Measurements from ENCODE around the gene AFAP1L2. TPM values are rescaled to one million over a fixed set of nuclear protein-coding genes. Genes with fewer than 3 reads are reported as not detected.

Gene AFAP1L2
- polyA plus RNA-seq, 1 donor from 2014 or later = 0.88 TPM

DNA sequence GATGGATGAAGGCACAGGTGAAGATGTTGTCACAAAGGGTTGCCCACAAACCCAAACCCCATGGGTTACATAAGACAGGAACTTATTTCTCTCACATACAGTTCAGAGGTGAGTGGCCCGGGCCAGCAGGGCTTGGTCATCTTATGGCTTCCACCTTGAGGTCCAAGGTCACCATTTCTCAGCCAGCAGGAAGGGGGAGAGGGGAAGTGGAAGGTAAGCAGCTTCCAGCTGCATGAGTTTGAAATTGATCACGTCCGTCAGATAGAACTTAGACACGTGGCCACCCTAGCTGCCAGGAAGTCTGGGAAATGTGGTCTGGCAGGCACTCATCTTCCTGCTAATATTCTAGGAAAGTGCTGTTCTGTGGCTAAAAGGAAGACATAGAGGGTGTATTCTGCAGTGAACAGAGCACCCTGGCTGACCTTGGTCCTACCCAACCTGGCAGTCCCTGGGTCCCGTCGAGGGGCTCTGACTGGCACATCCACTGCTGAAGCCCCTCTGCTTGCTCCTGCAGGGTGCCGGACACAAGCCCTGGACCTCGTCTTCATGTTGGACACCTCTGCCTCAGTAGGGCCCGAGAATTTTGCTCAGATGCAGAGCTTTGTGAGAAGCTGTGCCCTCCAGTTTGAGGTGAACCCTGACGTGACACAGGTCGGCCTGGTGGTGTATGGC is 115.7 kb downstream of the AFAP1L2 start:
- Histone ChIP-seq H3K9ac (ENCODE audit: low read length) (no peak overlapping the region), H3K4me2 (ENCODE audit: low read length) (no peak overlapping the region), H4K20me1 (ENCODE audit: insufficient read depth) (no peaks in the 10 kb centered on the region), H3K27me3 (ENCODE audit: insufficient read depth, low read depth, low read length) (no peaks in the 10 kb centered on the region), H3K27ac (ENCODE audit: low read length) (no peak overlapping the region), H3K9me2 (ENCODE audit: insufficient read depth, low read length) (no peaks in the 10 kb centered on the region), H2AFZ (ENCODE audit: low read depth, low read length) (no peak overlapping the region), H3K79me2 (replicated peaks; ENCODE audit: insufficient read depth, low read length) (no peaks in the 10 kb centered on the region), H3K36me3 (ENCODE audit: insufficient read depth, low read length) (no peaks in the 10 kb centered on the region), H3K9me3 (ENCODE audit: low read length) (no peaks in the 10 kb centered on the region), H3F3A (ENCODE audit: insufficient read depth, low read length, poor library complexity, severe bottlenecking) (no peaks in the 10 kb centered on the region), H3K4me3 (ENCODE audit: low read length) (no peak overlapping the region)
- TF ChIP-seq EZH2 (IDR thresholded peaks at IDR 0.05; ENCODE audit: borderline replicate concordance, insufficient read depth, low read length, poor library complexity, severe bottlenecking) = no peak
- TF ChIP-seq EP300 (conservative IDR thresholded peaks at IDR 0.05; ENCODE audit: poor library complexity, severe bottlenecking) = no peak
- TF ChIP-seq, protein P1, sequence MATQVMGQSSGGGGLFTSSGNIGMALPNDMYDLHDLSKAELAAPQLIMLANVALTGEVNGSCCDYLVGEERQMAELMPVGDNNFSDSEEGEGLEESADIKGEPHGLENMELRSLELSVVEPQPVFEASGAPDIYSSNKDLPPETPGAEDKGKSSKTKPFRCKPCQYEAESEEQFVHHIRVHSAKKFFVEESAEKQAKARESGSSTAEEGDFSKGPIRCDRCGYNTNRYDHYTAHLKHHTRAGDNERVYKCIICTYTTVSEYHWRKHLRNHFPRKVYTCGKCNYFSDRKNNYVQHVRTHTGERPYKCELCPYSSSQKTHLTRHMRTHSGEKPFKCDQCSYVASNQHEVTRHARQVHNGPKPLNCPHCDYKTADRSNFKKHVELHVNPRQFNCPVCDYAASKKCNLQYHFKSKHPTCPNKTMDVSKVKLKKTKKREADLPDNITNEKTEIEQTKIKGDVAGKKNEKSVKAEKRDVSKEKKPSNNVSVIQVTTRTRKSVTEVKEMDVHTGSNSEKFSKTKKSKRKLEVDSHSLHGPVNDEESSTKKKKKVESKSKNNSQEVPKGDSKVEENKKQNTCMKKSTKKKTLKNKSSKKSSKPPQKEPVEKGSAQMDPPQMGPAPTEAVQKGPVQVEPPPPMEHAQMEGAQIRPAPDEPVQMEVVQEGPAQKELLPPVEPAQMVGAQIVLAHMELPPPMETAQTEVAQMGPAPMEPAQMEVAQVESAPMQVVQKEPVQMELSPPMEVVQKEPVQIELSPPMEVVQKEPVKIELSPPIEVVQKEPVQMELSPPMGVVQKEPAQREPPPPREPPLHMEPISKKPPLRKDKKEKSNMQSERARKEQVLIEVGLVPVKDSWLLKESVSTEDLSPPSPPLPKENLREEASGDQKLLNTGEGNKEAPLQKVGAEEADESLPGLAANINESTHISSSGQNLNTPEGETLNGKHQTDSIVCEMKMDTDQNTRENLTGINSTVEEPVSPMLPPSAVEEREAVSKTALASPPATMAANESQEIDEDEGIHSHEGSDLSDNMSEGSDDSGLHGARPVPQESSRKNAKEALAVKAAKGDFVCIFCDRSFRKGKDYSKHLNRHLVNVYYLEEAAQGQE (IDR thresholded peaks at IDR 0.05; ENCODE audit: borderline replicate concordance) = no peak
- no peak for TF ChIP-seq POLR2AphosphoS5 (IDR thresholded peaks at IDR 0.05)
- no peak for TF ChIP-seq RAD21 (conservative IDR thresholded peaks at IDR 0.05)
- TF ChIP-seq MXI1 (conservative IDR thresholded peaks at IDR 0.05; ENCODE audit: poor library complexity, severe bottlenecking) = no peak
- TF ChIP-seq SMC3 (conservative IDR thresholded peaks at IDR 0.05; ENCODE audit: poor library complexity) = no peak
- no peak for TF ChIP-seq CTCF (IDR thresholded peaks at IDR 0.05; ENCODE audit: poor library complexity, severe bottlenecking)
- no peak for TF ChIP-seq TAF1 (IDR thresholded peaks at IDR 0.05; ENCODE audit: low read depth)

- Histone ChIP-seq H2AFZ (ENCODE audit: low read depth, low read length) (no peak overlapping the region), H3K4me2 (ENCODE audit: low read length) (no peak overlapping the region), H3K9me3 (ENCODE audit: low read length) (no peaks in the 10 kb centered on the region), H3K4me3 (ENCODE audit: low read length) (no peak overlapping the region), H3K9ac (ENCODE audit: low read length) (no peak overlapping the region), H3K27ac (ENCODE audit: low read length) (no peak overlapping the region), H3F3A (ENCODE audit: insufficient read depth, low read length, poor library complexity, severe bottlenecking) (no peaks in the 10 kb centered on the region), H3K36me3 (ENCODE audit: insufficient read depth, low read length) (no peaks in the 10 kb centered on the region), H4K20me1 (ENCODE audit: insufficient read depth) (no peaks in the 10 kb centered on the region), H3K27me3 (ENCODE audit: insufficient read depth, low read depth, low read length) (no peaks in the 10 kb centered on the region), H3K79me2 (replicated peaks; ENCODE audit: insufficient read depth, low read length) (no peaks in the 10 kb centered on the region), H3K9me2 (ENCODE audit: insufficient read depth, low read length) (no peaks in the 10 kb centered on the region)
- TF ChIP-seq, protein P1 (IDR thresholded peaks at IDR 0.05; ENCODE audit: borderline replicate concordance) = no peak
- TF ChIP-seq POLR2AphosphoS5 (IDR thresholded peaks at IDR 0.05) (no peak), SMC3 (conservative IDR thresholded peaks at IDR 0.05; ENCODE audit: poor library complexity) (no peak), CTCF (IDR thresholded peaks at IDR 0.05; ENCODE audit: poor library complexity, severe bottlenecking) (no peak), MXI1 (conservative IDR thresholded peaks at IDR 0.05; ENCODE audit: poor library complexity, severe bottlenecking) (no peak)
Observed at GRCh38 chr10:114286921-114287320, 117.4 kb downstream of the AFAP1L2 start.

Data from neural cell (in vitro differentiated cells).